ENCODE measurements around the gene APOA5.

GRCh38 chr11:116787786-116788486, 3.7 kb downstream of the APOA5 start, which contains the start of gene ZPR1:
- TF ChIP-seq ZBTB46 (CRISPR knock-in tag; IDR thresholded peaks at IDR 0.05; ENCODE audit: borderline replicate concordance) (no peak), MAZ (IDR thresholded peaks at IDR 0.05; ENCODE audit: borderline replicate concordance, low read depth, low read length) (no peak), MAZ (CRISPR knock-in tag; IDR thresholded peaks at IDR 0.05; ENCODE audit: low read depth) (no peak), KDM5A (IDR thresholded peaks at IDR 0.05; ENCODE audit: borderline replicate concordance, low read length) (no peak; the same call in 1 of the 2 replicates), HNRNPK (IDR thresholded peaks at IDR 0.05; ENCODE audit: low read depth, low read length, poor library complexity, severe bottlenecking) (peak; percentile 64)

Measured in HepG2 (cell line).